IMR-90 (cell line): Measurements from ENCODE around the gene SUN5.

Experiments
- CEBPB ChIP-seq: IDR thresholded peaks from 2 replicates; pipeline ENCODE4 v1.6.1; 2012; ENCODE audit warnings: low read depth, low read length, improper control_type of control experiment
- CTCF ChIP-seq: conservative IDR thresholded peaks from 2 replicates; pipeline ENCODE4 v1.5.1; 2012; ENCODE audit warnings: mild to moderate bottlenecking, low read depth, low read length, improper control_type of control experiment
- FOS ChIP-seq: fragments of 150-350 bp; IDR thresholded peaks from 2 replicates; pipeline ENCODE4 v1.6.1; 2016; ENCODE audit warnings: low read depth, low read length
- MAZ ChIP-seq: IDR thresholded peaks from 2 replicates; pipeline ENCODE4 v1.6.1; 2012; ENCODE audit warnings: low read depth, mild to moderate bottlenecking, low read length, improper control_type of control experiment, moderate library complexity, borderline replicate concordance
- NFE2L2 ChIP-seq: fragments of 150-350 bp; IDR thresholded peaks from 2 replicates; pipeline ENCODE4 v1.6.1; 2016; ENCODE audit warnings: low read depth, mild to moderate bottlenecking, low read length
- RAD21 ChIP-seq: IDR thresholded peaks from 2 replicates; pipeline ENCODE4 v1.6.1; 2012; ENCODE audit warnings: low read length, improper control_type of control experiment
- USF2 ChIP-seq: fragments of 150-350 bp; IDR thresholded peaks from 2 replicates; pipeline ENCODE4 v1.6.1; 2017; ENCODE audit warnings: mild to moderate bottlenecking, antibody characterized with exemption, low read length, low read depth

GRCh38 chr20:32964575-32964974 is 39.7 kb downstream of the SUN5 start:
- TF ChIP-seq NFE2L2 (no peak), CEBPB (no peak), CTCF (no peak), FOS (no peak), RAD21 (no peak), USF2 (no peak), MAZ (no peak)
